Measurements from ENCODE around the gene TMCO6.

Gene TMCO6

GRCh38 chr5:140673187-140673976 is 34.1 kb downstream of the TMCO6 start, which contains the start of gene DND1:
Gene DND1, minus strand, starts transcription at chr5:140673576. Its CDS starts 34 bp downstream, at chr5:140673542.
- no peak for DNase-seq (ENCODE audit: low read depth)

GRCh38 chr5:140674211-140674610 is 35.0 kb downstream of the TMCO6 start:
- DNase-seq (ENCODE audit: low read depth) = no peak

- no peak for DNase-seq (ENCODE audit: low read depth)
Observed at GRCh38 chr5:140674629-140675028, 35.4 kb downstream of the TMCO6 start.

DNA sequence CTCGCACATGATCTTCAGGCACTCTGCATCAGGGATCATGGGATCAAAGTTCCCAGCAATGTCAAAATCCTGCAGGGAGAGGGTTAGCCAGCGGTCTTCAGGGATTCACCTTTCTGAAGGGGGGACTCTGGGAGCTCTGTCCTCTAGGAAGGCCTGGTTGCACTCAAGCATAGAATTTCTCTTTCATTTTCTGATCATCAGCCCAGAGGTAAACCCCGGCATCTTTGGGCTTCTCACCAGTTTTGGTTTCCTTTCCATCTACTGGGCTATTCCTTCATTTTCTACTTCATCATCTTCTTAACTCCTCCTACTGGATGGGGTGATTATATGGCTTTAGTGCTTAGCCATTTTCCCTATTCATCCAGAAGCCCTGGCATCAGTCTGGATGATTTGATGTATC is 38.7 kb downstream of the TMCO6 start:
- DNase-seq (ENCODE audit: low read depth) = no peak

DNA sequence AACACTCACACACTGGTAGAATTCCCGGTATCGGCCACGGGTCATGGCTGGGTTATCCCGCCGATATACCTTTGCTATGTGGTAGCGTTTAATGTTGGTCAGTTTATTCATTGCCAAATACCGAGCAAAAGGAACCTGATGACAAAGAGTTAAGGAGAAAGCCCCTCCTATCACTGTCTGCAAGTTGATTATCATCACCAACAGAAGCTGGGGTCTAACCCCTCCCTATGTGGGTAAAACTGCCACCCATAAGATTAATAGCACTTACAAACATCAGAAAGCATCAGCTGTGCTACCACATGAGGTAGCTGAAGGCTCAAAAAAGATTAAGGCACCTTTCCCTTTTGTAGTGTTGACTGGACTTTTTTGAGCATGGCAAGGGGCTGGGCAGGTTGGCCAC is 39.7 kb downstream of the TMCO6 start:
- no peak for DNase-seq (ENCODE audit: low read depth)

DNA sequence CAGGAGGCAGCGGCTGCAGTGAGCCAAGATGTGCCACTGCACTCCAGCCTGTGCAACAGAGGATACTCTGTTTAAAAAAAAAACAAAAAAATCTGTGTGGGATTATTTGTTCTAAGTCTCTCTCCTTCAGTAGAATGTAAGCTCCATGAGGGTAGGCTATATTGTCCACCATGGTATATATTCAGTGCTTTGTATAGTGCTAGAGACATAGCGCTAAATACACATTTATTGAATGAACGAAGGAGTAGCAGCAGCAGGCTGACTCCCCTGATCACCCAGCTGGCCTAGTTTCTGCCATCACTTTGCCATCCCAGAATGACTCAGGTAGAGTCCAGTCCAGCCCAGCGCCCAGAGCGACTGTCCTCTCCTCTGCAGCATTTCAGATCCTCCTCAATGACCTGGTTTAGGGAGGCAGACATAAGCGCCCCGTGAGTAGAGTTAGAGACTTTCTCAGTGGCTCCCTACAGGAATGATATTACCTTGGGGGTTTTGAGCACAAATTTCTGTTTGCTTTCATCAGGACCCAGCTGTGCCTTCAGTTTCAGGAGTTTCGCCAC is 51.2 kb downstream of the TMCO6 start:
- DNase-seq (ENCODE audit: low read depth) = no peak

DNA sequence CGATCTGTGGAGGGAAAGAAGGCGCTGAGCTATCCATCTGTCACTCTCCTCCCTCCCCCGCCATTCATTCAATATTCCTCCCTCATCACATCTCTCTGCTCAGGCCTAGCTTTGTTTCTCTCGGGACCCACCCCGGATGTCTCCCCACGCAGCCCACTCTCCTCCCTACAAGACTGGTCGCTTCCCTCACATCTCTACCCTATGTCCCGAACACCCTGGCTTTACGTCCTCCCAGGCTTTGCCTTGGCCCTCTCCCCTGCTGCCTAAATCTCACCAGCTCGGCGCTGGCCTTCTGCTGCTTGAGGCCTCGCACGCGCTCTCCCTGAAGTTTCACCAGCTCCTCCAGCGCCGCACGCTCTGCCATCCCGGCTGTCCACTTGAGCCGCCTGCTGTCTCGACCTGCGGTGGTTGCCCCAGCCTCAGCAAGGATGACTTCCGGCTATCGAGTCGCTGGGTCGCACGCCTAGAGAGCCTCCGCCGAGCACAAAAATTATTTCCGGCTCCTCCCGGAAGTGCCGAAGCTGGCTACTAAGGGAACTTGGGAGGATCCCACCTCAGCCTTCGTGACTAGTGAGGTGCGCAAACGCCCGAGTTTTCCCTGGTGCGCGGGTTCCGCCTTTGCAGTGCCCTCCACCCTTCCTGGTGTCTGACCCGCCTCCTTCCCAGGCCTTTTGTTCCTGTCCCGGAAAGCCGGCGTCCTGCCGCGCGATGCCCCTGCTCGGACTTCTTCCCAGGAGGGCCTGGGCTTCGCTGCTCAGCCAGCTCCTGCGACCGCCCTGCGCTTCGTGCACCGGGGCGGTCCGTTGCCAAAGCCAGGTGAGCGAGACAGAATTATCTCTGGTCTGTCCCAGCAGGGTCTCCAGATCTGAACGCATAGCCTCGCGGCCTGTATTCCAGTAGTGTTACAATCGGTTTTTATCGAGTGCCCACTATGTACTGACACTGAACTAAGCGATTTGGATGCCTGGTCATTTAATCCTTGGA is 52.0 kb downstream of the TMCO6 start, which contains the start of the genes HARS1 and HARS2:
Gene HARS1 (minus strand): TSS at position 430 of the 984 bp plus-strand sequence. CDS start 66 bp downstream, at position 364.
Gene HARS2 (plus strand): TSS at position 515 of the 984 bp plus-strand sequence. CDS start 194 bp downstream, at position 709.
- peak; percentile 72 for DNase-seq (ENCODE audit: low read depth)

GRCh38 chr5:140694276-140694675 is 55.0 kb downstream of the TMCO6 start:
- DNase-seq (ENCODE audit: low read depth) = no peak

All from T follicular helper cell (primary cell).